K562 (cell line): ENCODE data around the gene RETREG1. TPM values are rescaled to one million over a fixed set of nuclear protein-coding genes. Genes with fewer than 3 reads are reported as not detected.

Experiments used
- ATAC-seq: fragments of 200-7000 bp; cut with Tn5 transposase; 3 replicates; pipeline ENCODE4 v1.9.1; 2020; ENCODE audit warnings: moderate library complexity
- BruUV-seq: library from RNA; stranded (reverse); fragments of 400-500 nt; replicated peaks from 2 replicates; lab custom pipeline; 2021; lab: Mats Ljungman, UMichigan
- CTCF ChIA-PET: fragments of 300-600 bp; formaldehyde crosslinking; extraction: SDS; loops from one replicate; lab custom pipeline; 2021; ENCODE audit warnings: low intra/inter-chr PET ratio; lab: Yijun Ruan, JAX
- POLR2A ChIA-PET: fragments of 300-600, 350-650 bp; sonication (Branson Sonifier 250); formaldehyde crosslinking; extraction: SDS; loops from one replicate; lab custom pipeline; 2021; ENCODE audit warnings: antibody characterized with exemption, inconsistent platforms; lab: Yijun Ruan, JAX
- DNase-seq, 4 experiments: peaks; one replicate each; pipeline versions ENCODE4 v3.0.0 to v3.0.0-alpha.2; 2011 to 2018; ENCODE audit warnings: low spot score in 3 of 4, mixed read lengths in 3 of 4; ENCODE audit errors: extremely low read depth in 1 of 4
- FAIRE-seq: peaks from 2 replicates; lab custom pipeline; 2011; peaks lifted over from hg19 to GRCh38; lab: Jason Lieb, UNC
- H2AFZ ChIP-seq: 2 replicates; pipeline ENCODE4 v1.6.0; 2011; ENCODE audit warnings: low read depth, low read length, control low read depth, inconsistent platforms
- H3K27ac ChIP-seq: fragments of 200-600 bp; 3 replicates; pipeline ENCODE4 v1.8.0; 2011; ENCODE audit warnings: low read depth, mild to moderate bottlenecking, control low read depth, inconsistent platforms, low read length, moderate library complexity, mixed read lengths; ENCODE audit errors: extremely low read depth
- H3K27me3 ChIP-seq, 2 experiments: fragments of 300-600 bp in 1 of 2; 2 replicates in 1 of 2; 3 replicates in 1 of 2; pipeline versions ENCODE4 v1.6.0 to v1.8.0; 2011; ENCODE audit warnings: inconsistent platforms in 2 of 2, low read length in 2 of 2, mild to moderate bottlenecking in 1 of 2, mixed read lengths in 1 of 2, moderate library complexity in 1 of 2; ENCODE audit not compliant: control insufficient read depth in 2 of 2, insufficient read depth in 2 of 2
- H3K36me3 ChIP-seq: fragments of 300-600 bp; 3 replicates; pipeline ENCODE4 v1.8.0; 2011; ENCODE audit warnings: mild to moderate bottlenecking, low read length, inconsistent platforms; ENCODE audit not compliant: control insufficient read depth, insufficient read depth
- H3K4me1 ChIP-seq, 2 experiments: fragments of 200-600 bp in 1 of 2; replicated peaks in 1 of 2; 2 replicates in 1 of 2; 3 replicates in 1 of 2; pipeline versions ENCODE4 v1.5.1 to v1.8.0; 2011; ENCODE audit warnings: inconsistent platforms in 2 of 2, low read length in 2 of 2, mild to moderate bottlenecking in 1 of 2, mixed read lengths in 1 of 2, moderate library complexity in 1 of 2; ENCODE audit not compliant: control insufficient read depth in 2 of 2, insufficient read depth in 2 of 2
- H3K4me2 ChIP-seq: 2 replicates; pipeline ENCODE4 v1.6.1; 2011; ENCODE audit warnings: low read length, control low read depth, inconsistent platforms, mixed read lengths; ENCODE audit not compliant: insufficient read depth
- H3K4me3 ChIP-seq: fragments of 200-600 bp; sonication (generic), shearing (Covaris generic); 2 replicates; pipeline ENCODE4 v1.5.1; 2016; ENCODE audit warnings: control low read depth, inconsistent platforms
- H3K79me2 ChIP-seq: fragments of 200-600 bp; 3 replicates; pipeline ENCODE4 v1.8.0; 2011; ENCODE audit warnings: low read length, inconsistent platforms; ENCODE audit not compliant: control insufficient read depth, insufficient read depth
- H3K9ac ChIP-seq, 2 experiments: 2 replicates each; pipeline versions ENCODE4 v1.6.0 to v1.6.1; 2011; ENCODE audit warnings: low read depth in 2 of 2, low read length in 2 of 2, control low read depth in 1 of 2, inconsistent platforms in 1 of 2, mild to moderate bottlenecking in 1 of 2, mixed read lengths in 1 of 2; ENCODE audit not compliant: insufficient read depth in 1 of 2
- H3K9me1 ChIP-seq: one replicate; pipeline ENCODE4 v1.6.0; 2011; ENCODE audit warnings: inconsistent platforms, mild to moderate bottlenecking, low read length, moderate library complexity; ENCODE audit not compliant: control insufficient read depth, insufficient read depth
- H3K9me3 ChIP-seq: replicated peaks from 2 replicates; pipeline ENCODE4 v1.5.1; 2011; ENCODE audit warnings: low read depth, low read length, inconsistent platforms; ENCODE audit not compliant: control insufficient read depth, insufficient read depth
- H4K20me1 ChIP-seq: replicated peaks from 2 replicates; pipeline ENCODE4 v1.6.1; 2011; ENCODE audit warnings: low read length, inconsistent platforms, mixed read lengths; ENCODE audit not compliant: control insufficient read depth, insufficient read depth
- EP400 ChIP-seq: fragments of 450-650 bp; IDR thresholded peaks from 2 replicates; pipeline ENCODE4 v1.6.1; 2017; ENCODE audit warnings: antibody characterized with exemption, mild to moderate bottlenecking, moderate library complexity
- HDAC8 ChIP-seq: fragments of 450-650 bp; IDR thresholded peaks from 2 replicates; pipeline ENCODE4 v1.6.1; 2016; ENCODE audit warnings: mild to moderate bottlenecking, missing genetic modification characterization, moderate library complexity, missing compliant biosample characterization
- HIVEP1 ChIP-seq: fragments of 250-450 bp; sonication (Bioruptor Pico); IDR thresholded peaks from 2 replicates; pipeline ENCODE4 v1.4.0; 2020; ENCODE audit warnings: mild to moderate bottlenecking
- NR1H2 ChIP-seq: sonication (generic); formaldehyde crosslinking; IDR thresholded peaks from 2 replicates; pipeline ENCODE4 v1.4.0; 2020; ENCODE audit warnings: mild to moderate bottlenecking, missing genetic modification reagents
- RNF219 ChIP-seq: fragments of 250-450 bp; sonication (Bioruptor Pico); IDR thresholded peaks from 2 replicates; pipeline ENCODE4 v1.5.0; 2022; ENCODE audit warnings: mild to moderate bottlenecking
- TCF7 ChIP-seq: sonication (generic); IDR thresholded peaks from 2 replicates; pipeline ENCODE4 v1.6.1; 2016; ENCODE audit warnings: antibody characterized with exemption, borderline replicate concordance
- TFAM ChIP-seq: fragments of 250-450 bp; sonication (Bioruptor Pico); conservative IDR thresholded peaks from 2 replicates; pipeline ENCODE4 v1.5.0; 2021; ENCODE audit warnings: mild to moderate bottlenecking, moderate library complexity
- WGBS: fragments of 100-300 bp; shearing (Covaris generic); methylation state at CpG from one replicate; pipeline ENCODE4 v1.1.6; 2016; ENCODE audit warnings: low coverage, mixed read lengths; ENCODE audit not compliant: insufficient coverage; ENCODE audit errors: missing lambda C conversion rate; 5-methylcytosine and 5-hydroxymethylcytosine counted together
- in situ Hi-C: fragments of 300-500 bp; cut with MboI; formaldehyde crosslinking; loops from 4 replicates; pipeline ENCODE4 v1.15.0; 2018; ENCODE audit warnings: inconsistent platforms, mixed read lengths
- intact Hi-C: fragments of 100-400 bp; cut with micrococcal nuclease; formaldehyde crosslinking; loops from 2 replicates; pipeline ENCODE4 v1.14.2; 2022
- polyA plus RNA-seq, 8 experiments: library from polyadenylated mRNA; depleted of rRNA in 4 of 8; stranded (reverse) in 5 of 8; unstranded in 3 of 8; fragments of >200 nt; fragmentation: Nextera tagmentation in 2 of 8; fragmentation: Illumina TruSeq in 1 of 8; extraction: Ambion mirVana in 2 of 8; extraction: Trizol in 1 of 8; gene quantifications; 2 replicates each; pipeline versions ENCODE4 v1.2.1 to v1.2.3, GENCODE V29; 2011 to 2014; ENCODE audit warnings: inconsistent platforms in 1 of 8, missing spikeins in 1 of 8
- total RNA-seq, 7 experiments: library from RNA; depleted of rRNA in 6 of 7; stranded (reverse); fragments of >200 nt in 6 of 7; fragmentation: Illumina TruSeq in 2 of 7; extraction: Trizol in 2 of 7; gene quantifications; 2 replicates each; pipeline versions ENCODE4 v1.2.1 to v1.2.3, GENCODE V29; 2011 to 2021; ENCODE audit warnings: low replicate concordance in 1 of 7
- TF ChIP-seq, protein P1 (sequence below): fragments of 450-650 bp; formaldehyde crosslinking; IDR thresholded peaks from 2 replicates; pipeline ENCODE4 v1.4.0; 2020; ENCODE audit warnings: mild to moderate bottlenecking, moderate library complexity

Gene RETREG1
- total and polyA plus RNA-seq, 9 of the 15 experiments (the other 6 are each of a cell fraction or from before 2014, with no cell fraction given) = 0.01 to 0.20 (median 0.08) TPM; not detected in 5

- no peak overlapping the region for H3K27ac ChIP-seq
- FAIRE-seq (no peak), ATAC-seq (no peak), DNase-seq (no peak)
- in situ Hi-C loops (no loop called here), intact Hi-C loops (no loop called here)
- H3K4me3 ChIP-seq = no peak overlapping the region
- H3K79me2 ChIP-seq = no peaks in the 10 kb centered on the region
- no peak overlapping the region for H2AFZ ChIP-seq
- H3K9me3 ChIP-seq = no peaks in the 10 kb centered on the region
- CTCF ChIA-PET = no interaction called here
- no peaks in the 10 kb centered on the region for H3K36me3 ChIP-seq
- H3K9me1 ChIP-seq = no peaks in the 10 kb centered on the region
- H3K4me2 ChIP-seq = no peak overlapping the region
- no peaks in the 10 kb centered on the region for H4K20me1 ChIP-seq
- TF ChIP-seq RNF219 (CRISPR knock-in tag) = no peak
- TF ChIP-seq EP400 = no peak
- no peak for TF ChIP-seq HDAC8
- TF ChIP-seq NR1H2 (CRISPR knock-in tag) = no peak
- TF ChIP-seq, protein P1, sequence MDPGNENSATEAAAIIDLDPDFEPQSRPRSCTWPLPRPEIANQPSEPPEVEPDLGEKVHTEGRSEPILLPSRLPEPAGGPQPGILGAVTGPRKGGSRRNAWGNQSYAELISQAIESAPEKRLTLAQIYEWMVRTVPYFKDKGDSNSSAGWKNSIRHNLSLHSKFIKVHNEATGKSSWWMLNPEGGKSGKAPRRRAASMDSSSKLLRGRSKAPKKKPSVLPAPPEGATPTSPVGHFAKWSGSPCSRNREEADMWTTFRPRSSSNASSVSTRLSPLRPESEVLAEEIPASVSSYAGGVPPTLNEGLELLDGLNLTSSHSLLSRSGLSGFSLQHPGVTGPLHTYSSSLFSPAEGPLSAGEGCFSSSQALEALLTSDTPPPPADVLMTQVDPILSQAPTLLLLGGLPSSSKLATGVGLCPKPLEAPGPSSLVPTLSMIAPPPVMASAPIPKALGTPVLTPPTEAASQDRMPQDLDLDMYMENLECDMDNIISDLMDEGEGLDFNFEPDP (CRISPR knock-in tag) = no peak
- no peak for TF ChIP-seq HIVEP1 (CRISPR knock-in tag)
- no peak for TF ChIP-seq TCF7
- no peak for TF ChIP-seq TFAM
- H3K4me1 ChIP-seq = no peaks in the 10 kb centered on the region
- no TSS peak for BruUV-seq
- WGBS = 0% methylated on average over 3 of the region's 3 CpGs
- POLR2A ChIA-PET = interaction anchor here (0.5 kb wide), 1 partner anchor 14 kb away, joined by 4 read pairs; no protein-coding TSS in a partner anchor
- peaks cover 0 to 6% of the 10 kb centered on the region in 2 experiments; a peak in 1 of 5 replicates for H3K27me3 ChIP-seq
- H3K9ac ChIP-seq = no peak overlapping the region
These were observed 11.6 kb upstream of the RETREG1 start for GRCh38 chr5:16628376-16628775.
